ENCODE measurements around the gene DAPK2.

The DAPK2 gene

DNA sequence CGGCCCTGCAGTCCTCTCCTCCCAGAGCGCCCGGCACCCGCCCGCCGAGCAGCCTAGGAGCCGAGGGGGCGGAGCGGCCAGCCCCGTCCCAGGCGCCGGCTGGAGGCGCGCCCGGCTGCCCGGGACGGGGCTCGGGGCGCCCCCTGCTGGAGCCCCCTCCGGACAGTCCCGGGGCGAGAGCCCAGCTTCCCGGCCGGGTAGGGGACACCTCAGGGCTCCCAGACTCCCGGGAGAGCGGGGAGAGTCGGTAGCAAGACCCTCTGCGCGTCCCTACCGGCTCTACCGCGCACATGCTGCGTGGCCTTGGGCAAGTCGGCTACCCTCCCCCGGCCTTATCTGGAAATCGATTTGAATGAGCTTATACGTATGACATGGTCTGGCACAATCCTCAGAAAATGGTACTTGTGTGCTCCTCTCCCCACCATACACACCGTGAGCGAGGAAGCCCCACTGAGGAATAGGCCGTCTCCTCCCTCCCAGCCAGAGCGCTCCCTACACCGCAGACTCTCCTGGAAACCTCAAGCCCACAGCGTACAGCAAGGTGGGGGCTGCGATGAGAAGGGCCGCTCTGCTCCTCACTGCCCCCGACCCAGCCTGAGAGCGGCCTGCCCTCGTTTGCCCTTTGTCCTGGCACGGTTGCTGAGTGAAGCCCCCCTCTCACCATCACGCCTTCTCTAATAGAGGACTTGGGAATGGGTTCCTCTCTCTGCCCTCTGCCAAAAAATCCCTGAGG is at the start of gene DAPK2:
DAPK2 (minus strand) TSS at position 65 of the 733 bp plus-strand sequence. CDS start 6,224 bp downstream, outside the sequence.
- TF ChIP-seq, protein P1, sequence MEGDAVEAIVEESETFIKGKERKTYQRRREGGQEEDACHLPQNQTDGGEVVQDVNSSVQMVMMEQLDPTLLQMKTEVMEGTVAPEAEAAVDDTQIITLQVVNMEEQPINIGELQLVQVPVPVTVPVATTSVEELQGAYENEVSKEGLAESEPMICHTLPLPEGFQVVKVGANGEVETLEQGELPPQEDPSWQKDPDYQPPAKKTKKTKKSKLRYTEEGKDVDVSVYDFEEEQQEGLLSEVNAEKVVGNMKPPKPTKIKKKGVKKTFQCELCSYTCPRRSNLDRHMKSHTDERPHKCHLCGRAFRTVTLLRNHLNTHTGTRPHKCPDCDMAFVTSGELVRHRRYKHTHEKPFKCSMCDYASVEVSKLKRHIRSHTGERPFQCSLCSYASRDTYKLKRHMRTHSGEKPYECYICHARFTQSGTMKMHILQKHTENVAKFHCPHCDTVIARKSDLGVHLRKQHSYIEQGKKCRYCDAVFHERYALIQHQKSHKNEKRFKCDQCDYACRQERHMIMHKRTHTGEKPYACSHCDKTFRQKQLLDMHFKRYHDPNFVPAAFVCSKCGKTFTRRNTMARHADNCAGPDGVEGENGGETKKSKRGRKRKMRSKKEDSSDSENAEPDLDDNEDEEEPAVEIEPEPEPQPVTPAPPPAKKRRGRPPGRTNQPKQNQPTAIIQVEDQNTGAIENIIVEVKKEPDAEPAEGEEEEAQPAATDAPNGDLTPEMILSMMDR (IDR thresholded peaks at IDR 0.05; ENCODE audit: extremely low read depth, missing control alignments) = peak; percentile 73
- peak; percentile 95 for DNase-seq (ENCODE audit: low spot score)

- TF ChIP-seq, protein P1 (IDR thresholded peaks at IDR 0.05; ENCODE audit: extremely low read depth, missing control alignments) = no peak
- DNase-seq (ENCODE audit: low spot score) = no peak
These were observed 49.1 kb upstream of the DAPK2 start for GRCh38 chr15:64095431-64095794.

DNA sequence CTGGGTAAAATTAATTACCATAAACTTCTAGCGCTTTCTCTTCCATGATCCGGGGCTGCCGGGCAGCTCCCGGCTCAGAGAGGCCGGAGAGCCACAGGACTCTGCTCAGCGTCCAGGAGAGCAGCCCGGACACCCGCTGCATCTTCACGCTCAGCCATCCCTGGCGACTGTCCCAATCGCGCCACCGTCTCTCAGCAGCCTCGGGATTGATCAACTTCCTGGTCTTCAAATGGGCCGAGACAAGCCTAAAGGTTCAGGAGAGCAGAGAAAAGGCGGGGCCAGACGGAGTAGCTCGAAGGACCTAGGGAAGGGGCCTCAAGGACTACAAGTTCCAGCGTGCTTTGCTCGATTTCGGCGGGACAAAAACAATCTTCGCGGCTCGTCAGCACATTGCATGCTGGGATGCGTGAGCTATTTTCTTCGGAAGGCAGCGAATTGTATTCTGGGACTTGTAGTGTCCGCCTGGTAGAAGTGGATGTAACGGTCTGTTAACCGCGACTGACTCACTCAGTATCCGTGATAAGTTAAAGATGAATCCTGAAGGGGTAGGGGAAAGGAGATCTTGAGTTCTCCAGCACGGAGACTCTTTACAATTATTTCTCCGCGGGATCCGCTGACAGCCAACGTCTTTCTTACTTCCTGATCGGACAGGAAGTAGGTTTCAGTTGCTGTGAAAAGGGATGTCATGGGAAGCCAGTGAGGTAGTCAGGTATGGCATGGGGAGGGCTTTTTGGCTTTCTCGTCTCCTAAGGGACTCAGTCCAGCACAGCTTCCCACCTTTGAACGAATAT is 47.5 kb upstream of the DAPK2 start, which contains the start of gene CIAO2A:
CIAO2A (minus strand) TSS at position 212 of the 791 bp plus-strand sequence; CDS start at position 142, 70 bp downstream.
- peak; percentile 86 for DNase-seq (ENCODE audit: low spot score)
- TF ChIP-seq, protein P1 (IDR thresholded peaks at IDR 0.05; ENCODE audit: extremely low read depth, missing control alignments) = no peak

DNA sequence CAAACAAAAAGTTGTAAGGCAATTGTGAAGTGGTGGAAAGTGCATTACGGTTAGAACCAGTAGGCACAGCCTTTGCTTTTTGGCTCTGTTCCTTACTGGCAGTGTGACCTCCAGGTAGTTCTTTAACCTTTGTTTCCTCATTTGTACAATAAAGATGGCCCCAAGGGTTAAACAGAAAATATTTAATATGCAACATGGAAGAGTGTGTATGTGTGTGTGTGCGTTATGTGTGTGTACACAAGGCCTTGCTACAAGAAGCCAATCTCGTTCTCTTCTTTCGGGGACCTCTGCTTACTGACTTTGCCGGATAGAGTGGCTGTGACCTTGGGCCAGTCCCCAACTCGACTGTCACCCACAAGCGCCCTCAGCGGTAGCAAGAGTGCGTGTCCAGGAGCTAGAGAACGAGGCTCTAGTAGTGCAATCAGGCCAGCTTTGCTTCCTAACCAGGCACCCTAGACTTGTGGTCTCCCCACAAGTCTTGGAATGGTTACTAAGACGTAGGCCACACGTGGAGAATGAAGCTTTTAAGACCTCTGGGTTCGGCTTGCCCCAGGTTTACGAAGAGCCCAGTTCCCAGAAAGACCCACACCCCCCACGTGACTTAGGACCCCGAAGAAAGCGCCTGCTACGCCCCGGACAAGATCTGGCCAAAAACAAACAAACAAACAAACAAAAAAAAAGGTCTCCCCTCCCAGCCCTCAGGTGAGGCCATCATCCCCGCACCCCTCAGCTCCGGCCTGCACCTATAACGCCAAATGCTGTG is 46.8 kb upstream of the DAPK2 start:
- DNase-seq (ENCODE audit: low spot score) = peak; percentile 53
- TF ChIP-seq, protein P1 (IDR thresholded peaks at IDR 0.05; ENCODE audit: extremely low read depth, missing control alignments) = peak; percentile 0

- peak; percentile 11 for DNase-seq (ENCODE audit: low spot score)
- TF ChIP-seq, protein P1 (IDR thresholded peaks at IDR 0.05; ENCODE audit: extremely low read depth, missing control alignments) = no peak
These were observed 46.0 kb upstream of the DAPK2 start for GRCh38 chr15:64092075-64092820.

- peak; percentile 26 for DNase-seq (ENCODE audit: low spot score)
- TF ChIP-seq, protein P1 (IDR thresholded peaks at IDR 0.05; ENCODE audit: extremely low read depth, missing control alignments) = no peak
These were observed 44.2 kb upstream of the DAPK2 start for GRCh38 chr15:64090527-64090926.
